SK-N-SH (cell line): ENCODE data around the gene CFAP44. TPM values are rescaled to one million over a fixed set of nuclear protein-coding genes. Genes with fewer than 3 reads are reported as not detected.

Experiments used
- CTCF ChIA-PET: fragments of 300-600, 350-600 bp; formaldehyde crosslinking; extraction: SDS; loops from one replicate; lab custom pipeline; 2021; lab: Yijun Ruan, JAX
- POLR2A ChIA-PET: fragments of 350-600 bp; sonication (Branson Sonifier 250); formaldehyde crosslinking; extraction: SDS; loops from one replicate; lab custom pipeline; 2020; ENCODE audit warnings: antibody characterized with exemption, inconsistent platforms; lab: Yijun Ruan, JAX
- DNase-seq: peaks from one replicate; pipeline ENCODE4 v3.0.0; 2012
- H2AFZ ChIP-seq: fragments of 200-600 bp; sonication (generic); 2 replicates; pipeline ENCODE4 v1.8.1; 2016; ENCODE audit warnings: antibody characterized with exemption, mild to moderate bottlenecking, low read depth
- H3F3A ChIP-seq: fragments of 200-600 bp; sonication (generic); replicated peaks from 2 replicates; pipeline ENCODE3; 2016; ENCODE audit warnings: antibody characterized with exemption, mild to moderate bottlenecking; ENCODE audit not compliant: insufficient read depth
- H3K27ac ChIP-seq, 2 experiments: fragments of 200-500 bp in 1 of 2; fragments of 200-600 bp in 1 of 2; sonication (Bioruptor generic) in 1 of 2; sonication (generic), shearing (Covaris generic) in 1 of 2; 2 replicates each; pipeline versions ENCODE4 v1.5.1 to v1.6.1; 2014 to 2016; ENCODE audit warnings: low read depth in 2 of 2, inconsistent platforms in 1 of 2, low read length in 1 of 2, mild to moderate bottlenecking in 1 of 2, mixed read lengths in 1 of 2
- H3K27me3 ChIP-seq: fragments of 200-600 bp; sonication (generic), shearing (Covaris generic); 2 replicates; pipeline ENCODE4 v1.6.1; 2016; ENCODE audit warnings: mixed run types; ENCODE audit not compliant: insufficient read depth
- H3K36me3 ChIP-seq, 2 experiments: fragments of 200-500 bp in 1 of 2; fragments of 200-600 bp in 1 of 2; sonication (Bioruptor generic) in 1 of 2; sonication (generic) in 1 of 2; replicated peaks in 1 of 2; 2 replicates each; pipeline versions ENCODE3 to v1.5.1; 2014 to 2016; ENCODE audit warnings: low read length in 1 of 2, mild to moderate bottlenecking in 1 of 2; ENCODE audit not compliant: insufficient read depth in 2 of 2, control insufficient read depth in 1 of 2
- H3K4me1 ChIP-seq, 2 experiments: fragments of 200-500 bp in 1 of 2; fragments of 200-600 bp in 1 of 2; sonication (Bioruptor generic) in 1 of 2; sonication (generic), shearing (Covaris generic) in 1 of 2; 2 replicates each; pipeline versions ENCODE4 v1.5.1 to v1.6.1; 2014 to 2016; ENCODE audit warnings: low read depth in 1 of 2, low read length in 1 of 2, mixed run types in 1 of 2; ENCODE audit not compliant: insufficient read depth in 2 of 2, control insufficient read depth in 1 of 2
- H3K4me2 ChIP-seq: fragments of 200-600 bp; sonication (generic), shearing (Covaris generic); 2 replicates; pipeline ENCODE4 v1.6.1; 2017; ENCODE audit warnings: mixed run types
- H3K4me3 ChIP-seq, 2 experiments: fragments of 200-500 bp in 1 of 2; fragments of 200-600 bp in 1 of 2; sonication (Bioruptor generic) in 1 of 2; sonication (generic), shearing (Covaris generic) in 1 of 2; 2 replicates each; pipeline versions ENCODE4 v1.5.1 to v1.8.1; 2014 to 2016; ENCODE audit warnings: low read depth in 2 of 2, inconsistent platforms in 1 of 2, low read length in 1 of 2, mild to moderate bottlenecking in 1 of 2, mixed read lengths in 1 of 2, moderate library complexity in 1 of 2
- H3K79me2 ChIP-seq: fragments of 200-600 bp; sonication (generic); 2 replicates; pipeline ENCODE4 v1.8.1; 2017; ENCODE audit warnings: mild to moderate bottlenecking; ENCODE audit not compliant: insufficient read depth
- H3K9ac ChIP-seq: fragments of 200-600 bp; sonication (generic); 2 replicates; pipeline ENCODE4 v1.6.1; 2017; ENCODE audit warnings: mixed run types
- H3K9me2 ChIP-seq: fragments of 200-600 bp; sonication (generic); 2 replicates; pipeline ENCODE4 v1.6.1; 2017; ENCODE audit warnings: mixed run types
- H3K9me3 ChIP-seq: fragments of 200-600 bp; sonication (generic); 2 replicates; pipeline ENCODE4 v1.6.1; 2017; ENCODE audit warnings: mixed run types, mild to moderate bottlenecking, moderate library complexity
- H4K20me1 ChIP-seq: fragments of 200-600 bp; sonication (generic); 2 replicates; pipeline ENCODE4 v1.6.1; 2017; ENCODE audit warnings: mild to moderate bottlenecking, mixed run types; ENCODE audit not compliant: insufficient read depth
- ELF1 ChIP-seq: IDR thresholded peaks from 2 replicates; pipeline ENCODE4 v1.4.0; 2012
- EP300 ChIP-seq, 2 experiments: IDR thresholded peaks; 2 replicates each; pipeline versions ENCODE4 v1.4.0 to v1.6.1; 2012; ENCODE audit warnings: borderline replicate concordance in 1 of 2, low read depth in 1 of 2, low read length in 1 of 2
- GABPA ChIP-seq: IDR thresholded peaks from 2 replicates; pipeline ENCODE4 v1.4.0; 2012; ENCODE audit warnings: low read depth, mild to moderate bottlenecking
- GATA2 ChIP-seq: sonication (generic); formaldehyde crosslinking; IDR thresholded peaks from 2 replicates; pipeline ENCODE4 v1.5.0; 2020; ENCODE audit warnings: mild to moderate bottlenecking, missing genetic modification reagents
- IRF3 ChIP-seq: fragments of 150-350 bp; IDR thresholded peaks from 2 replicates; pipeline ENCODE4 v1.6.1; 2016; ENCODE audit warnings: mild to moderate bottlenecking, low read depth, low read length
- JUND ChIP-seq: IDR thresholded peaks from 2 replicates; pipeline ENCODE4 v1.4.0; 2012
- MXI1 ChIP-seq: IDR thresholded peaks from 2 replicates; pipeline ENCODE4 v1.6.1; 2012; ENCODE audit warnings: mild to moderate bottlenecking, low read depth, low read length, improper control_type of control experiment
- NFIC ChIP-seq: IDR thresholded peaks from 2 replicates; pipeline ENCODE4 v1.4.0; 2012; ENCODE audit warnings: borderline replicate concordance
- POLR2AphosphoS5 ChIP-seq: IDR thresholded peaks from 2 replicates; pipeline ENCODE4 v1.6.1; 2012; ENCODE audit warnings: low read depth, low read length
- RCOR1 ChIP-seq: fragments of 150-350 bp; IDR thresholded peaks from 2 replicates; pipeline ENCODE4 v1.6.1; 2017; ENCODE audit warnings: antibody characterized with exemption, low read length
- RXRA ChIP-seq: IDR thresholded peaks from 2 replicates; pipeline ENCODE4 v1.4.0; 2012; ENCODE audit warnings: low read depth, mild to moderate bottlenecking, borderline replicate concordance
- SMC3 ChIP-seq: IDR thresholded peaks from 2 replicates; pipeline ENCODE4 v1.6.1; 2012; ENCODE audit warnings: low read depth, low read length, improper control_type of control experiment
- TCF12 ChIP-seq: IDR thresholded peaks from 2 replicates; pipeline ENCODE4 v1.4.0; 2012
- TEAD4 ChIP-seq: IDR thresholded peaks from 2 replicates; pipeline ENCODE4 v1.4.0; 2012; ENCODE audit warnings: mild to moderate bottlenecking, borderline replicate concordance; ENCODE audit not compliant: insufficient read depth
- YY1 ChIP-seq: IDR thresholded peaks from 2 replicates; pipeline ENCODE4 v1.4.0; 2012; ENCODE audit warnings: low read depth, mild to moderate bottlenecking
- ZBTB33 ChIP-seq: IDR thresholded peaks from 2 replicates; pipeline ENCODE4 v1.4.0; 2012; ENCODE audit warnings: low read depth, borderline replicate concordance
- WGBS: methylation state at CpG from one replicate; pipeline ENCODE4 v1.1.6; 2017; ENCODE audit warnings: low lambda C conversion rate; 5-methylcytosine and 5-hydroxymethylcytosine counted together
- polyA plus RNA-seq, 3 experiments: library from polyadenylated mRNA; depleted of rRNA; stranded (reverse); fragments of >200 nt; gene quantifications; 2 replicates each; pipeline ENCODE4 v1.2.3, GENCODE V29; 2012
- TF ChIP-seq, protein P1 (sequence below): fragments of 200-600 bp; sonication (generic); IDR thresholded peaks from 2 replicates; pipeline ENCODE4 v1.6.1; 2017; ENCODE audit warnings: antibody characterized with exemption, mild to moderate bottlenecking, moderate library complexity
- TF ChIP-seq, protein P2 (sequence below): fragments of 150-350 bp; IDR thresholded peaks from 2 replicates; pipeline ENCODE4 v1.6.1; 2017; ENCODE audit warnings: antibody characterized with exemption, low read length, low read depth, borderline replicate concordance
- TF ChIP-seq, protein P3 (sequence below): IDR thresholded peaks from 2 replicates; pipeline ENCODE4 v1.4.0; 2012; ENCODE audit warnings: low read depth, borderline replicate concordance

The CFAP44 gene
- polyA plus RNA-seq, 1 of the 3 experiments (the other 2 are of a cell fraction) = 2.3 TPM

GRCh38 chr3:113423699-113424098 lies 17.6 kb downstream of the CFAP44 start:
- peaks cover 17 to 28% of the 10 kb centered on the region in 2 experiments for H3K36me3 ChIP-seq
- no peak for DNase-seq
- H3K9me3 ChIP-seq = no peaks in the 10 kb centered on the region
- POLR2A ChIA-PET = no interaction called here
- no peak overlapping the region for H3K4me3 ChIP-seq
- H3F3A ChIP-seq = no peaks in the 10 kb centered on the region
- WGBS = 88% methylated on average over 4 of the region's 4 CpGs
- no peak overlapping the region for H3K9ac ChIP-seq
- no peaks in the 10 kb centered on the region for H3K4me1 ChIP-seq
- H3K79me2 ChIP-seq = no peaks in the 10 kb centered on the region
- H3K27ac ChIP-seq = no peak overlapping the region
- no peak overlapping the region for H3K4me2 ChIP-seq
- CTCF ChIA-PET = interaction anchor here (1.1 kb wide), 1 partner anchor 210 kb away, joined by 4 read pairs; no protein-coding TSS in a partner anchor
- H2AFZ ChIP-seq = no peak overlapping the region
- no peak for TF ChIP-seq RCOR1
- TF ChIP-seq ZBTB33 = no peak
- no peak for TF ChIP-seq IRF3
- TF ChIP-seq NFIC = no peak
- no peak for TF ChIP-seq RXRA
- no peak for TF ChIP-seq YY1
- H3K9me2 ChIP-seq = no peaks in the 10 kb centered on the region
- no peaks in the 10 kb centered on the region for H4K20me1 ChIP-seq
- H3K27me3 ChIP-seq = no peaks in the 10 kb centered on the region

DNA sequence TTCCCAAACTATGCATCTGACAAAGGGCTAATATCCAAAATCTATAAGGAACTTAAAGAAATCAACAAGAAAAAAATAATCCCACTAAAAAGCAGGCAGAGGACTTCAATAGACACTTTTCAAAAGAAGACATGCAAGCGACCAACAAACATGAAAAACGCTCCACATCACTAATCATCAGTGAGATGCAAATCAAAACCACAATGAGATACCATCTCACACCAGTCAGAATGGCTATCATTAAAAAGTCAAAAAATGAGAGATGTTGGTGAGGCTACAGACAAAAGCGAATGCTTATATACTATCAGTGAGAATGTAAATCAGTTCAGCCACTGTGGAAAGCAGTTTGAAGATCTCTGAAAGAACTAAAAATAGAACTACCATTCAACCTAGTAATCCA lies 20.2 kb downstream of the CFAP44 start:
- Histone ChIP-seq H4K20me1 (no peaks in the 10 kb centered on the region), H3F3A (no peaks in the 10 kb centered on the region), H3K27ac (no peak overlapping the region), H3K4me3 (no peak overlapping the region), H3K4me1 (no peaks in the 10 kb centered on the region), H3K27me3 (no peaks in the 10 kb centered on the region), H3K4me2 (no peak overlapping the region), H3K79me2 (no peaks in the 10 kb centered on the region), H3K9me3 (no peaks in the 10 kb centered on the region), H3K36me3 (peaks cover 17 to 25% of the 10 kb centered on the region in 2 experiments), H2AFZ (no peak overlapping the region), H3K9ac (no peak overlapping the region), H3K9me2 (no peaks in the 10 kb centered on the region)
- WGBS = 89% methylated on average over 3 of the region's 3 CpGs
- no peak for DNase-seq
- ChIA-PET CTCF (interaction anchor here (1.3 kb wide), 1 partner anchor 386 kb away, joined by 4 read pairs; no protein-coding TSS in a partner anchor), POLR2A (no interaction called here)
- TF ChIP-seq SMC3 = no peak
- no peak for TF ChIP-seq ELF1
- TF ChIP-seq, protein P1, sequence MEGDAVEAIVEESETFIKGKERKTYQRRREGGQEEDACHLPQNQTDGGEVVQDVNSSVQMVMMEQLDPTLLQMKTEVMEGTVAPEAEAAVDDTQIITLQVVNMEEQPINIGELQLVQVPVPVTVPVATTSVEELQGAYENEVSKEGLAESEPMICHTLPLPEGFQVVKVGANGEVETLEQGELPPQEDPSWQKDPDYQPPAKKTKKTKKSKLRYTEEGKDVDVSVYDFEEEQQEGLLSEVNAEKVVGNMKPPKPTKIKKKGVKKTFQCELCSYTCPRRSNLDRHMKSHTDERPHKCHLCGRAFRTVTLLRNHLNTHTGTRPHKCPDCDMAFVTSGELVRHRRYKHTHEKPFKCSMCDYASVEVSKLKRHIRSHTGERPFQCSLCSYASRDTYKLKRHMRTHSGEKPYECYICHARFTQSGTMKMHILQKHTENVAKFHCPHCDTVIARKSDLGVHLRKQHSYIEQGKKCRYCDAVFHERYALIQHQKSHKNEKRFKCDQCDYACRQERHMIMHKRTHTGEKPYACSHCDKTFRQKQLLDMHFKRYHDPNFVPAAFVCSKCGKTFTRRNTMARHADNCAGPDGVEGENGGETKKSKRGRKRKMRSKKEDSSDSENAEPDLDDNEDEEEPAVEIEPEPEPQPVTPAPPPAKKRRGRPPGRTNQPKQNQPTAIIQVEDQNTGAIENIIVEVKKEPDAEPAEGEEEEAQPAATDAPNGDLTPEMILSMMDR = no peak
- TF ChIP-seq RCOR1 = no peak
- no peak for TF ChIP-seq YY1
- TF ChIP-seq JUND = no peak
- TF ChIP-seq NFIC = no peak
- TF ChIP-seq, protein P2, sequence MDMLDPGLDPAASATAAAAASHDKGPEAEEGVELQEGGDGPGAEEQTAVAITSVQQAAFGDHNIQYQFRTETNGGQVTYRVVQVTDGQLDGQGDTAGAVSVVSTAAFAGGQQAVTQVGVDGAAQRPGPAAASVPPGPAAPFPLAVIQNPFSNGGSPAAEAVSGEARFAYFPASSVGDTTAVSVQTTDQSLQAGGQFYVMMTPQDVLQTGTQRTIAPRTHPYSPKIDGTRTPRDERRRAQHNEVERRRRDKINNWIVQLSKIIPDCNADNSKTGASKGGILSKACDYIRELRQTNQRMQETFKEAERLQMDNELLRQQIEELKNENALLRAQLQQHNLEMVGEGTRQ = no peak
- TF ChIP-seq GATA2 = no peak
- no peak for TF ChIP-seq GABPA
- TF ChIP-seq TEAD4 = no peak
- no peak for TF ChIP-seq RXRA
- TF ChIP-seq, protein P3, sequence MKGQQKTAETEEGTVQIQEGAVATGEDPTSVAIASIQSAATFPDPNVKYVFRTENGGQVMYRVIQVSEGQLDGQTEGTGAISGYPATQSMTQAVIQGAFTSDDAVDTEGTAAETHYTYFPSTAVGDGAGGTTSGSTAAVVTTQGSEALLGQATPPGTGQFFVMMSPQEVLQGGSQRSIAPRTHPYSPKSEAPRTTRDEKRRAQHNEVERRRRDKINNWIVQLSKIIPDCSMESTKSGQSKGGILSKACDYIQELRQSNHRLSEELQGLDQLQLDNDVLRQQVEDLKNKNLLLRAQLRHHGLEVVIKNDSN = no peak
- no peak for TF ChIP-seq TCF12
- TF ChIP-seq EP300 (IDR thresholded peaks at IDR 0.05; ENCODE audit: borderline replicate concordance in 1 of 2, low read depth in 1 of 2, low read length in 1 of 2) = no peak
- TF ChIP-seq MXI1 = no peak
- no peak for TF ChIP-seq POLR2AphosphoS5
